C4-2B (cell line): ENCODE data around the gene SNRNP48.

Experiments used
- H3K27ac ChIP-seq: fragments of 450-650 bp; 2 replicates; pipeline ENCODE4 v1.5.1; 2017
- ZFX ChIP-seq: fragments of 450-650 bp; IDR thresholded peaks from 2 replicates; pipeline ENCODE4 v1.6.1; 2017
- TF ChIP-seq, protein P1 (sequence below): fragments of 450-650 bp; conservative IDR thresholded peaks from 2 replicates; pipeline ENCODE4 v1.5.1; 2017; ENCODE audit warnings: mild to moderate bottlenecking

The SNRNP48 gene

DNA sequence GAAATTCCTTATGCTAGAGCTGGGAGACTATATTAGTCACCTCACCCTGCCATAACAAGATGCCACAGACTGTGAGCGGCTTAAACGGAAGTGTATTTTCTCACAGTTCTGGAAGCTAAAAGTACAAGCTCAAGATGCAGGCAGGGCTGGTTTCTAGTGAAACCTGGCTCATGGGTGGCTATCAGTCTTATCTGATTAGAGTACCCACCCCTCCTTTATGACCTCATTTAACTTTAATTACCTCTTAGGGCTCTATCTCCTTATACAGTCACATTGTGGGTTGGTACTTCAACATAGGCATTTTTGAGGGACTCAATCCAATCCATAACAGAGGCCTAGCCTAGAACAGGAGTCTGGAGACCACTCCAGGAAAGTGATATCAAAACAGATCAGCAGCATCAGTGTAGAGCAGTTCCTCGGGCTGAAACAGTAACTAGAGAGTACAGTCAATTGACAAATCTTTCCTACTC is 2.3 kb upstream of the SNRNP48 start:
- no peak overlapping the region for H3K27ac ChIP-seq
- TF ChIP-seq ZFX = no peak
- TF ChIP-seq, protein P1, sequence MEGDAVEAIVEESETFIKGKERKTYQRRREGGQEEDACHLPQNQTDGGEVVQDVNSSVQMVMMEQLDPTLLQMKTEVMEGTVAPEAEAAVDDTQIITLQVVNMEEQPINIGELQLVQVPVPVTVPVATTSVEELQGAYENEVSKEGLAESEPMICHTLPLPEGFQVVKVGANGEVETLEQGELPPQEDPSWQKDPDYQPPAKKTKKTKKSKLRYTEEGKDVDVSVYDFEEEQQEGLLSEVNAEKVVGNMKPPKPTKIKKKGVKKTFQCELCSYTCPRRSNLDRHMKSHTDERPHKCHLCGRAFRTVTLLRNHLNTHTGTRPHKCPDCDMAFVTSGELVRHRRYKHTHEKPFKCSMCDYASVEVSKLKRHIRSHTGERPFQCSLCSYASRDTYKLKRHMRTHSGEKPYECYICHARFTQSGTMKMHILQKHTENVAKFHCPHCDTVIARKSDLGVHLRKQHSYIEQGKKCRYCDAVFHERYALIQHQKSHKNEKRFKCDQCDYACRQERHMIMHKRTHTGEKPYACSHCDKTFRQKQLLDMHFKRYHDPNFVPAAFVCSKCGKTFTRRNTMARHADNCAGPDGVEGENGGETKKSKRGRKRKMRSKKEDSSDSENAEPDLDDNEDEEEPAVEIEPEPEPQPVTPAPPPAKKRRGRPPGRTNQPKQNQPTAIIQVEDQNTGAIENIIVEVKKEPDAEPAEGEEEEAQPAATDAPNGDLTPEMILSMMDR = no peak

GRCh38 chr6:7588506-7588905 is 1.5 kb upstream of the SNRNP48 start:
- H3K27ac ChIP-seq = no peak overlapping the region
- TF ChIP-seq, protein P1 = no peak
- TF ChIP-seq ZFX = no peak

GRCh38 chr6:7589221-7589620 is 777 bp upstream of the SNRNP48 start:
- H3K27ac ChIP-seq = no peak overlapping the region
- TF ChIP-seq ZFX = no peak
- TF ChIP-seq, protein P1 = no peak

DNA sequence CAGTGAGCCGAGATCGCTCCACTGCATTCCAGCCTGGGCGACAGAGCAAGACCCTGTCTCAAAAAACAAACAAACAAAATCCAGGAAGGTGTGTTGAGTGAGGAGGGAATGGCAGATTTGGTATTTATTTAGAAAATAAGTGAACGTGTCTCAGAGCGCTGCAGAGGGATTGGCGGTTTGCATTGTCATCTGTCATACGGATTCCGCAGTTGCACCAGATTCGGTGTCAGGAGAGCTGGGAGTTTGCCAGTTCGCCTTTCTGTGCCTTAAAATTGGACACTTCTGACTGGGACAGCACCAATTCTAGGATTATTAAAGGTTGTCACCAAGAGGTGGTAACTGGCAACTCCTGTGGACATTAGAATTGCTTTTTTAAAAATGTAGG is 912 bp downstream of the SNRNP48 start:
- TF ChIP-seq ZFX = no peak
- TF ChIP-seq, protein P1 = no peak
- H3K27ac ChIP-seq = peak overlapping the region; percentile 83

GRCh38 chr6:7591770-7592169 is 1.8 kb downstream of the SNRNP48 start:
- H3K27ac ChIP-seq = no peak overlapping the region
- TF ChIP-seq, protein P1 = no peak

- no peak overlapping the region for H3K27ac ChIP-seq
- TF ChIP-seq, protein P1 = no peak
Measured at GRCh38 chr6:7593229-7593628, 3.2 kb downstream of the SNRNP48 start.

GRCh38 chr6:7594579-7595125 is 4.7 kb downstream of the SNRNP48 start:
- TF ChIP-seq ZFX = no peak
- TF ChIP-seq, protein P1 = no peak
- H3K27ac ChIP-seq = no peak overlapping the region
